NOMO-1 treated with dmso at 0.1 percent for 144 hours (cell line): ENCODE measurements around the gene TAF4B.
A peak's percentile ranks its signal among the peaks of the same experiment; 100 is the strongest.
"Not testable (repeated sequence)": the region's sequence is repeated elsewhere in the genome, so short reads cannot be mapped to it uniquely, and the experiment has no call there.

Experiments used
- DNase-seq: peaks from one replicate; lab custom pipeline; 2025; ENCODE audit not compliant: unreplicated experiment; lab: John Stamatoyannopoulos, UW

The TAF4B gene

GRCh38 chr18:26226229-26227050 is at the start of gene TAF4B:
TAF4B (plus strand) TSS chr18:26226445; CDS start chr18:26226934, 489 bp downstream.
- peak; percentile 60 for DNase-seq

- no peak for DNase-seq
Measured at GRCh38 chr18:26181343-26181826, 44.9 kb upstream of the TAF4B start.

- no peak for DNase-seq
Measured at GRCh38 chr18:26183395-26184112, 42.7 kb upstream of the TAF4B start.

GRCh38 chr18:26185267-26185666 is 41.0 kb upstream of the TAF4B start:
- no peak for DNase-seq

- no peak for DNase-seq
Measured at GRCh38 chr18:26190506-26190905, 35.7 kb upstream of the TAF4B start.

GRCh38 chr18:26192233-26192632 is 34.0 kb upstream of the TAF4B start:
- no peak for DNase-seq

GRCh38 chr18:26196605-26197004 is 29.6 kb upstream of the TAF4B start:
- DNase-seq = no peak

- DNase-seq = not testable (repeated sequence)
Measured at GRCh38 chr18:26202001-26202400, 24.2 kb upstream of the TAF4B start.

- no peak for DNase-seq
Measured at GRCh38 chr18:26205318-26205717, 20.9 kb upstream of the TAF4B start.

GRCh38 chr18:26206488-26206887 is 19.8 kb upstream of the TAF4B start:
- no peak for DNase-seq

GRCh38 chr18:26207937-26208336 is 18.3 kb upstream of the TAF4B start:
- DNase-seq = no peak

GRCh38 chr18:26208977-26209376 is 17.3 kb upstream of the TAF4B start:
- no peak for DNase-seq

- DNase-seq = no peak
Measured at GRCh38 chr18:26210147-26210546, 16.1 kb upstream of the TAF4B start.

- DNase-seq = no peak
Measured at GRCh38 chr18:26215247-26215970, 10.8 kb upstream of the TAF4B start.

GRCh38 chr18:26225022-26225693 is 1.1 kb upstream of the TAF4B start:
- DNase-seq = no peak

- DNase-seq = no peak
Measured at GRCh38 chr18:26225915-26226228, 373 bp upstream of the TAF4B start.

- DNase-seq = peak; percentile 15
Measured at GRCh38 chr18:26227051-26227670, 916 bp downstream of the TAF4B start.

GRCh38 chr18:26228562-26229260 is 2.5 kb downstream of the TAF4B start:
- DNase-seq = no peak

- no peak for DNase-seq
Measured at GRCh38 chr18:26230497-26230896, 4.3 kb downstream of the TAF4B start.

- DNase-seq = no peak
Measured at GRCh38 chr18:26233208-26233607, 7.0 kb downstream of the TAF4B start.
